SIG-M5 treated with dmso at 0.1 percent for 504 hours (cell line): ENCODE results near the gene FAM151A.

ENCODE experiments used
- DNase-seq: peaks from one replicate; lab custom pipeline; 2025; ENCODE audit not compliant: unreplicated experiment; lab: John Stamatoyannopoulos, UW

FAM151A gene

DNA sequence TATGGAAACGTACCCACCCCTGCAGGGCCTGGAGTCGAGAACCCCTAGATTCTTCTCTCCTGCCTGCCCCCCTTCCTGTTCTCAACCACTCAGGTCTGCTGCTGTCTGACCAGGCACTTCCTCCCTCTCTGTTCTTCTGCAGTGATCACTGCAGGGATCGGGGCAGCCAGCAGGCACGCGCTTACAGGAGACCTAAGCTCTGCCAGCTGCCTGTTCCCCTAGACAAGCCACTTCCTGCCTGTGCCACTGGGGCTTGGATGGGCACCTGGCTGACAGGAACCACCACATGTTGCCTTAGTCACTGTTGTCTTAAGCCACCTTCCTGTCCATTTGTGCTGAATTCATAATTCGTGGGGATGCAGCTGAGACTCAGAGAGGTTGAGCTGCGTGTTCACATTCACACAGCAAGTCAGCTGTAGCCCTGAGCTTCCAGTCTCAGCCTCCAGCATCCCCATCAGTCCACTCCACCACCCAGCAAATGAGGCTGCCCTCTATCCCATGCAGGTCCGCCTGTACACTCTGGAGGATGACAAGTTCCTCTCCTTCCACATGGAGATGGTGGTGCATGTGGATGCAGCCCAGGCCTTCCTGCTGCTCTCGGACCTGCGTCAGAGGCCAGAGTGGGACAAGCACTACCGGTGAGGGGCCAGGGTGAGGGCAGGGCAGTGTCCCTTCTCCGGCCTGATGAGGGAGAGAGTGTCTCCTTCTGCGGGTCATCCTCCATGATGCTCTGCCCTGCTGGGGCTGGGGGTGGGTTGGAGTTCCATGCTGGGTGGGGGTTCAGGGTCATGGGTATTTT lies 18.6 kb downstream of the FAM151A start:
- peak; percentile 2 for DNase-seq

DNA sequence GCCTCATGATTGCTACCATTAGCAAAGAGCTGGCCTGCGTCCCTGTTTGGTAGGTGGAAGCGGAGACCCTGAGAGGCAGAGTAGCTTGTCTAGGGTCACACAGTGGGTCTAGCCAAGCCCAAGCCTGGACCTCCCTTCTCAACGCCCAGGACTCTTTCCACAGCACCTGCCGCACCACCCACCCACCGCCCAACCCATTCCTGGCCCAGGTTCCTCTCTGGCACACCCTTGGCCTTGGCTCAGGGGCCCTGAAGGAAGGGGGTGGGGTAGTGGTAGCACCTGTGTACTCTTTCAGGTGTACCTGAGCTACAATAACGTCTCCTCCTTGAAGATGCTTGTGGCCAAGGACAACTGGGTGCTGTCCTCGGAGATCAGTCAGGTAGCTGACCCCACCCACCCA lies 19.3 kb downstream of the FAM151A start:
- DNase-seq, result no peak

DNA sequence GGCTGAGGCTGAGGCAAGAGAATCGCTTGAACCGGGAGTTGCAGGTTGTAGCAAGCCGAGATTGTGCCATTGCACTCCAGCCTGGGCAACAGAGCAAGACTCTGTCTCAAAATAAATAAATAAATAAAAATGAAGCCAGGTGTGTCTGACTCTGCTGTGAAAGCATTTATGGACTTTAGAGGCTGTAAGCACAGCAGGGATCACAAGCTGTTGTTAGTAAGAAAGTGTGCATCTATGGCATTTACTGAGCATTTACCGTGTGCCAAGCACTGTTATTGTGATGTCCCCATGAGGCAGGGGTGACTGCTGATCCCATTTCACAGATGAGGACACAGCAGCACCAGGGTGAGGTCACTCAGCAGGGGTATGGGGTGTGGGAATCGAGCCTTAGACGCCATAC lies 20.1 kb downstream of the FAM151A start:
- no peak for DNase-seq

DNA sequence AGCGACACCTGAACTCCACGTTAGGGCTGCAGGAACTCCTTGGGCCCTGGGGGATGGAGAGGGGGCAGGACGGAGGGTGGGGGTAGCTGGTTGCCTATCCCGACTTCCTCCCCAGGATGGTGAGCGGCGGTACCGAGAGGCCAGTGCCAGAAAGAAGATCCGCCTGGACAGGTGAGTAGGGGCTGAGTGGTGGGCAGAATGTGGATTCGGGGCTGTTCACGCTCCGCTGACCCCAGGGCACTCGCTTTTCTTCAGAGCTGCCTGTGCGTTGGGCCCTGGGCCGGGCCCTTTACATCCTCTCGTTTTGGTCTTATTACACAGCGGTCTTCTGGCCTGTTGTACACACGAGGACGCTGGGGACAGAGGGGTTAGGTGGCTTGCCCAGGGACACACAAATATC lies 20.8 kb downstream of the FAM151A start:
- no peak for DNase-seq

DNA sequence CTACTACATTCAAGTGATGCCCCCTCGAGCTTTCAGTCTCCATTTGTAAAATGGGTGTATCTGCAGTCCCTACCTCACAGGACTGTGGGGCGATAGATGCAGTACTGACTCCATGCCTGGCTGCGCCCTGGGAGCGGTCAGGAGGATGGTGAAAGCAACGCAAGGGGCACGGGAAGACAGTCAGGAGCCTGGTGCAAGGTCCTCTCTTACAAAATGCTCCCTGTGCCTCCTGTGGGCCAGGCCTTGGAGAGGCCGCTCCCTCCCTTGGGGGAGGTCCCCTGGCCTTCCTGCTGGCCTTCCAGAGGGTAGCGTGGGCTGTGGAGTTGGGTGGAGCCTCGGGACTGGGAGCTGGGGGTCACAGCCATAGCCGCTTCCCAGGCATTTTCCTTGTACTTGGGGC lies 21.6 kb downstream of the FAM151A start:
- no peak for DNase-seq

DNA sequence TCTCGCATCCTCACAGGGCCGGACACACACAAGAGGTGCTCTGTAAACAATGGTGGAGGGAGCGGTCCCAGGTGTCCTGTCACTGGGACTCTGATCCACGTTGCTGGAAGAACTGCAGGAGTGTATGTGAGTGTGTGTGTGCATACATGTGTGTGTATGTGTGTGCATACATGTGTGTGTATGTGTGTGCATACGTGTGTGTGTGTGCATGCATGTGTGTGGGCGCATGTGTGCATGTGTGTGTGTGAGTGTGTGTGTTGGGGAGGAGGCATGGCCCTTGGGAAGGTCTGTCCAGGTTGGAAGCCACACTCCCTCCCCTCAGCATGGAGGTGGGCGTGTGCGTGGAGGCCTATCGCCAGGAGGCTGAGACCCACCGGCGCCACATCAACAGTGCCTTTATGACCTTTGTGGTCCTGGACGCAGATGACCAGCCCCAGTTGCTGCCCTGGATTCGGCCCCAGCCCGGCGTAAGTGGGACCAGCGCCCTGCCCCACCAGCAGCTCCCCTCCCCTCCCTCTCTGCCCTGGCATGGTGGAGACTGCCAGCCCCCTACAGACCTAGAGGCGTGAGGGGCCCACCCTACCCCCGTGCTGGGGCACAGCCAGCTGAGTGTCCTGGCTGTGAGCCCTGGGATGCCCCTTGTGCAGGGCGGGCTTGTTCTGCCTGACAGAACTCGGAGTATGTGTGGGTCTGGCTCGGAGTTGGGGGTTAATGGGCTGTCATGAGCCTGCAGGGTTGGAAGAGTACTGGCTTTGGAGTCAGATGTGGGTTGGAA lies 22.2 kb downstream of the FAM151A start:
- no peak for DNase-seq

DNA sequence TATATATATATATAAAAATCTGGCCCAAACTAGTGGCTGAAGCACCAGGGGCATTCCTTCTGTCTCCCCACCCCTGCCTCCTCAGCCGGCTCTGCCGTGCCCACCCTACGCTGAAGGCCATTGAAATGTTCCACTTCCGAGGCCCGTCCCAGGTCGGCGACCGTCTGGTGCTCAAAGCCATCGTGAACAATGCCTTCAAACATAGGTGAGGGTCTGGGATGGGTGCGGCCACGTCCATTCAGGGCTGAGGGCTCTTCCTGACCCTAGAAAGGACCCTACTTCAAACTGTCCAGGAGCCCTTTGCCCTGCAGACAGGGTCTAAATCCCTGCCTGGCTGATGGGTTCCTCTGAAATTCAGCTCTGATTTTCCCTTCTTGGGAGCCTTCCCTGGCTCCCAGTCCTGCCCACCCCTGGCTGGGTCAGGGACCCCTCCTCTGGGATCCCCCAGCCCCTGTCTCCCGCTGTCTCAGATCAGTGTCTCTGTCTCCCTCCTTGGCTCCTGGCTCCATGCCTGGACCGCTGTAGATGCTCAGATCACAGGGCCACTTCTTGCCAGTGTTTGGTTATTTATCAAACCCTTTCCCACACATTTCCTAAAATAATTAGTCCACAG lies 24.0 kb downstream of the FAM151A start:
- DNase-seq, result no peak

DNA sequence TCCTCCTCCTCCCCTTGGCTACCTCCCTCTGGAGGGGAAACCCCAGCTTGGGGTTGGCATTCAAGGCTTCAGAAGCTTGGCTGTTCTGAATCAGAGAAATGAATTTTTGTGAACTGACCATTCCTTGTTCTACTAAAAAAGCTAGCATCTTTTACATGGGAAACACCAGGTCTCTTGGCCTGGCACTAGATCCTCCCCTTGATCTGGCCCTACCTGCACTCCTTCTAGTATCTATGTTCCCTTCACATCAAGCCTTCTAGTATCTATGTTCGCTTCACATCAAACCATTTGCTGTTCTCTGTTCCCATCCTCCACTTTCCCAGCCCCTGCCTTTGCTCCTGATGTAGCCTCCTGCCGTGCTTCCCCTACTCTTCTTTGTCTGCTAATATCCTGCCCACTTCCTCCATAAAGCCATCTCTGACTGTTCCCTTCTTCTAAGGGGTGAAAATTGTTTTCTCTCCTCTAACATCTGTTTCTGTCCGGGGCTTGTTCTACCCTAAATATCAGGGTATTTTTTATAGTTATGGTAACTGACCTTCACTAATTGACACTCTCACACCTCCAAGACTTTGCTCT lies 25.8 kb downstream of the FAM151A start:
- no peak for DNase-seq

DNA sequence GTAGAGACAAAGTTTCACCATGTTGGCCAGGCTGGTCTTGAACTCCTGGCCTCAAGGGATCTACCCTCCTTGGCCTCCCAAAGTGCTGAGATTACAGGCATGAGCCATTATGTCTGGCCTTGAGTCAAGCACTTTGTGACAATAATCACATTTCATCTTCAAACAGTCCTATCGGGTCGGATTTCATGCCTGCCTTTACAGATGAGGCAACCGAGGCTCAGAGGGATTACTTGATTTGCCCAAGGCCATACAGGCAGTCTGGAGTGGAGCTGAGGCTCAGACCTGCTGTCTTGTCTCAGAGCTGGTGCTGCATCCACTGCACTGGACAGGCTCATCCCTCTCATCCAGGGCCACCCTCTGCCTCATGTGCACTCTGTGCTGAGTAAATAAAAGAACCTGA lies 26.6 kb downstream of the FAM151A start:
- no peak for DNase-seq

DNA sequence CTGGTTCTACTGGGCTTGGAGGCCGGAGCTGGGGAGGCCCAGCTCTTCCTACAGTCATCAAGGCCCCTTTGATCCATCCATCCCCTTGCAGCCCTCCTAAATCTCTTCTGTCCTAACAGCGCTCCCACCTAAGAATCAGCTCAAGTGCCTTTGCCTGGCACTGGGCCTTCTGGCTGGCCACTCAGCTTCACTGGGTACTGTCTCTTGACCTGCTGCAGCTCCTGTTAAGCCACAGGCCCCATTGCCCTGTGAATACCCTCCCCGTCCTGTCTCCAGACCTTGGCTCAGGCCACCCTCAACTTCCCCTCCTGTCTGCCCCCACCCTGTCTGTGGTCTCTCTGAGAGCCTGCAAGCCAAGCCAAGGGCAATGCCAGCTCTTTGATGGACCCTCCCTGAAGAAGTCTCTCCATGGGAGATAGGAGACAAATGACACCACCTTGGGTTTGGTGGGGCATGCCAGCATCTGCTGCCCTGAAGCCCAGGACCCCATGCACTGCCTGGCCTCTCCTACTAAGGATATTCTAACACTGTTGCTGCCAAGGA lies 27.3 kb downstream of the FAM151A start:
- DNase-seq, result no peak

DNA sequence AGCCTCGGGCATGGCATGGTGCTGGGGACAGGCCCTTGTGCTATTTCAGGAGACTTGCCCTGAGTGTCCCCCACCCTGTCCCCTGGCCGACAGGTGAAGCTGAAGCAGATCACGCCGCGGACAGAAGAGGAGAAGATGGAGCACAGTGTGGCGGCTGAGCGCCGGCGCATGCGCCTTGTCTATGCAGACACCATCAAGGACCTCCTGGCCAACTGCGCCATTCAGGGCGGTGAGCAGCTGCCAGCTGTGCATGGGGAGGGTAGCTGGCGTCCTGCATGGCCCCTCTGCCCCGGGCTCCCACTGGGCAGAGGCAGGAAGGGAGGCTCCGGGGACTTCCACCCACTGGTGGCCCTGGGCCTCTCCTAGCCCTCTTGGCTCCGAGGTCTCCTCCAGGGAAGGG lies 28.9 kb downstream of the FAM151A start:
- DNase-seq, result no peak

DNA sequence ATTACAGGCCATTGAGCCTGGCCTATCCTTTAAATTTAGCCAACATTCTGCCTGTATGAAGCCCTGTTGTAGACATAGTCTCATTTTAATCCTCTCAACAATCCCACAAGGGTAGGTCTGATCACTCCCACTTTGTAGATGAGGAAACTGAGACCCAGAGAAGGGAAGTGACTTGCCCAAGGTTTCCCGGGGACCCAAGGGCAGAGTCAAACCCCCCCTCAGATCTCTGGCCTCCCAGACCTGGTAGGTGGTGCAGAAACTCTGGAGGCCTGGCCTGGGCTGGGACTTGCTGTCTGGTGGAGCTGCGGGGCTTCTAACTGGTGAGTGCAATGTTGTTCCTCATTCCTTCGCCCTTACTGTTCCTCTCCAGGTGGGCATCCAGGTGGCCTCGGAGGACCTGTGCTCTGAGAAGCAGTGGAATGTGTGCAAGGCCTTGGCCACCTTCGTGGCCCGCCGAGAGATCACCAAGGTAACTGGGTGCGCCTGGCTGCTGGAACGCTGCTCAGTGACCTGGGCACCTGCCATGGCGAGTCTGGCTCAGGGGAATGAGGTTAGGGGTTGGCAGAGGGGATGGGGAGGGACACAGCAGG lies 29.7 kb downstream of the FAM151A start:
- no peak for DNase-seq

DNA sequence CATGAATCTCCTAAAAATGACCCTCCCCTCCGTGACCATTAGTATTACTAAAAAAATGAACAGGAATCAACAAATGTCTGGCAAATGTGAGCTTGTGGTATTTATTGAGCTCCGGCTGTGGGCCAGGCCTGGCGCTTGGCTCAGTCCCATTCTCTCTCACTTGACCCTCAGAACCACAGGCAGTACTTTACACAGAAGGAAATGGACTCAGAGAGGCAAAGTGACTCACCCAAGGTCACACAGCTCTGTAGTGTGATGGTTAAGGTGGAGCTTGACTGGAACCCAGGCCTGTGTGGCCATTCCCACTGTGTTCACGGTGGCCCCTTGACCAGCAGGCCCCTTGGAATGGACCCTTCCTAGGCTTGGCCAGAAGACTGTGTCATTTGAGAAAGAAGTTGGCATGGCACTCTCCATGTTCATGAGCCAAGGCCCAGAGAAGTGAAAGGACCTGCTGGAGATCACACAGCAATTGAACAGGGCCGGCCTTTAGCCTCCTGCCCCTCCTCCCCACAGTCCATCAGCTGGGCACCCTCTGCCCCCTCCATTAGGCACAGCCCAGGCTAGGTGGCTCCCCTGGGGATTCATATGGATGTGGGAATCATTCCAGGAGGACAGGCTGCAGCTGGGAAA lies 32.1 kb downstream of the FAM151A start:
- DNase-seq, result no peak

DNA sequence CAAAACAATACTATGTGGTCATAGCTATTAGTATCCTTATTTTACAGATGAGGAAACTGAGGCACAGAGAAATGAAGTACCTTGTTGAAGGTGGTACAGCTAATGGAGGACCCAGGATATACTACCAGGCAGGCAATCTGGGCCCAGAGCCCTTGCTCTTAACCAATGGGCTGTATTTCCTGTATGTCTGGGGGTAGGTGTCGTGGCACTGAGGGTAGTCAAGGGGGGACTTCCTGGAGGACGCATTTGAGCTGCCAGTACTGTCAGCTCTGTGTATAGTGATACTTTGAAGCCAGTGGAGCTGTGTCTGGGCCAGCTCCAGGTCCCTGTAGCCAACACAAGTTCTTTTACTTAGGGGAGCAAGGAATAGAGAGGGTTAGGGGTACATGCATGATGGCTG lies 34.9 kb downstream of the FAM151A start:
- DNase-seq, result no peak

DNA sequence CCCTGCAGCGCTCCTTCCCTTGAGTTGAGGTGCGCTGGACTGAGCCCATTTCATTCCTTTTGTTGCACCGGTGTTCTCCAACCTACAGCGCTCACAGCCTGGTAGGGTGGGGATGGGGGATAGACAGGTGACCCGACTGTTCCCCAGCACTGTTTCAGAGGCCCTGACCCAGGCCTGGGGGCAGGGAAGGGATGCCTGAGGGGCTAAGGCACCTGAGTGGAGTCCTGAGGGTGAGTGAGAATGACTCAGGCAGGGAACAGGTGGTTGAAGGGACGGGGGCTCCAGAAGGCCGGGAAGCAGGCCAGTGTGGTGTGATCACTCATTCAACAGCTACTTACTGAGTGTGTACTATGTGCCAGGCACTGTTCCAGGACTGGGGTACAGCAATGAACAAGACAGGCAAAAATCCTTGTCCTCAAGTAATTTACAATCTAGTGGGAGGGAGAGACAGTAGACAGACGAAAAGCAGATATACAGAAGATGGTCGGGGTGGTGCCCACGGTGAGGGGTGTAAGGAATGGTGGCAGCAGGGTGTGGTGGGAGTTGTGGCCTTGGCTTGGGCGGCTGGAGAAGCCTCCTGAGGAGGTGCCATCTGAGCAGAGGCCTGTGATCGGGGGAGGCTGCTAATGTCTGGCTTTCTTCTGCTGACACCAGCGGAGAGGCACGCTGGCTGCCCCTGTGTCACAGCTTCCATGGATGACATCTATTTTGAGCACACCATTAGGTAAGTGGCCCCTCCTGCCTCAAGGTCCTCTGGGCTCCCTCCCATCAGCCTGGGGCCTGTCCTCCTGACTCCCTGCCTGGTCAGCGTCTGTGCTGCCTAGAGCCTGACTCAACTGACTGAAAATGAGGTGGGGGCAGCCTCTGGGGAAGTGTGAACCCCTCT lies 37.9 kb downstream of the FAM151A start:
- no peak for DNase-seq

DNA sequence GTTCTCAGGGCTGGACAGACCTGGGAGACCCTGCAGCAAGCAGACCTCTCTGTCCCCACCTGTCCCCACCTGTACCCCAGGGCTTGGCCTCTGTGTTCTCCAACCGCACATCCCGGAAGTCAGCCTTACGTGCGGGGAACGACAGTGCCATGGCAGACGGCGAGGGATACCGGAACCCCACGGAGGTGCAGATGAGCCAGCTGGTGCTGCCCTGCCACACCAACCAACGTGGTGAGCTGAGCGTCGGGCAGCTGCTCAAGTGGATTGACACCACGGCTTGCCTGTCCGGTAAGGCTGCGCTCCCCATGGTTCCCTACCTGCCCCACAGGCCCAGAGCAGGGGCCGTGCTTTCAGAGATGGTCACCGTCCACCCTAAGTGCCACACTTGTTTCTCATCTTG lies 38.8 kb downstream of the FAM151A start:
- DNase-seq, result no peak

DNA sequence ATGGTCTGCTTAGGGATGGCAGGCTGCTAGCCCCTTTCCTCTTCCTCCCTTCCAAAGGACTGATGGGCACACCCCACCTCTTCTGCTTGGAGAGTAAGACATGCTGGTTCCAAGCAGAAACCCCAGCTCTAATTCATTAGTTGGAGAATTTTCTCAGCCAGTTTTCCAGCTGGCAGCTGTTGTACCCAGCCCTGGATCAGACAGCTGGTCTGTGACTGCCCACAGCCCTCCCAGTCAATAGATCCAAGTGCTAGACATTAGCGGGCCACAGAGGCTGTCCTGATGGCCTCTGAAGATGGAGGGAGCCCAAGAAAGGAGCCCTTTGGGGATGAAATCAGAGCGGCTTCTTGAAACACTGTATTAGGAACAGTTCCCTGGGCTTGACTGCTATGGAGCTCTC lies 39.5 kb downstream of the FAM151A start:
- no peak for DNase-seq

DNA sequence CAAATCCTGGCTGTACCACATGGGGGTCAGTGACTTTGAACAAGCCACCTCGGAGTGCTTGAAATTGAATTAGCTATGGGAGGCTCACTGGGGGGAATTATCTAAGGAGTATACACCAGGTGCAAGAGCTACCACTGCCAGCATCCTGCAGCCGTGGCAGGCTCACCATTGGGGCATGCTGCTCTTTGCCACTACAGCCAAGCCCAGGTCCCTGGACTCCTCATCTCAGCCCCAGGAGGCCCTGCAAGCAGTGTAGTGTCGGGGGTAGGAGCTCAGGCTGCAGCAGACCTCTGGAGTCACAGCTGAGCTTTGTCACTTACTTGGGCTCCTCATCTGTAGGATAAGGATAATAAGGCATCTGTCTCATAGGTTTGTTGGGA lies 40.0 kb downstream of the FAM151A start:
- no peak for DNase-seq

DNA sequence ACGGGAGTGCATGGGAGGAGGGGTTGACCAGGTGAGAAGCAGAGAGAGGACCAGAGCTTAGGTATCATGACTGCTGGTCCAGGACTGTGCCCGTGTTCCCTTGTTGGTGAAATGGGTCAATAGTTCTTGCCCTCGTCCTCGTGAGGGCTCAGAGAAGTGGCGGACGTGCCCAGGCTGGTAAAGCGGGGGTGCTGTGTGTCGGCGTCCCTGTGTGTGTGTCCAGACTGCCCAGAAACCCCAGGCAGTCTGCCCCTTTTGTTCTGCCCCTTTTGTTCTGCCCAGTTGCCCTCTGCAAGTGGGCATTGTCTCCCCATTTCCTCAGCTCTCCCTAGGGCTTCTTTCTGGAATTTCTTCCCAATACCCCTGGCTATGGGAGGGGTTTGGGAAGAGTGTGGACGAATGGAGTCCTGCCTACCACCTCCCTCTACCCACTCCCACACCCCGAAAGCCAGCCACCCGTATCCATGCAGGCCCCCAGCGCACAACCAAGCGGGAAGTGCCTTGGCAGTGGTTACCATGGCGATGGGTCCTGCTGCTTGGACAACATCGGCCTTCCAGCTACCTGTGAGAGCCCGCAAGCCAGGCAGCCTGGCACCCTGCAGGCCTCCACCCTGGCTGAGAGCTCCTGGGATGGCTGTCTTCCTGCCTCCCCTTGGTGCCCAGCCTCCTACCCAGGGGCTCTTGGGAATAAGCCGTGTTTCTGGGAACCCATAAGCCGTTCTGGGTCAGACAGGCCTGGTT lies 40.6 kb downstream of the FAM151A start:
- no peak for DNase-seq
